GM12892 (cell line): ENCODE measurements around the gene RFTN1.
A peak's percentile ranks its signal among the peaks of the same experiment; 100 is the strongest.

Experiments used
- POLR2A ChIP-seq: IDR thresholded peaks from 2 replicates; pipeline ENCODE4 v1.6.1; 2011; ENCODE audit warnings: low read depth, low read length, control low read depth
- POLR2AphosphoS5 ChIP-seq: IDR thresholded peaks from 2 replicates; pipeline ENCODE4 v1.6.1; 2011; ENCODE audit warnings: low read depth, low read length, control low read depth
- TAF1 ChIP-seq: IDR thresholded peaks from 2 replicates; pipeline ENCODE4 v1.6.1; 2011; ENCODE audit warnings: low read depth, mild to moderate bottlenecking, control low read depth, low read length, borderline replicate concordance

GRCh38 chr3:16507578-16508242, 5.8 kb downstream of the RFTN1 start:
- peak; percentile 87 for TF ChIP-seq POLR2AphosphoS5
- peak; percentile 58 for TF ChIP-seq POLR2A
- no peak for TF ChIP-seq TAF1
